Astrocyte (in vitro differentiated cells and primary cell): ENCODE results near the gene AANAT. TPM values are rescaled to one million over a fixed set of nuclear protein-coding genes. Genes with fewer than 3 reads are reported as not detected.

Experiments used
- DNase-seq: peaks from one replicate; pipeline ENCODE4 v3.0.0-alpha.2; 2010; ENCODE audit warnings: low read depth
- FAIRE-seq: peaks from 2 replicates; lab custom pipeline; 2011; peaks lifted over from hg19 to GRCh38; lab: Jason Lieb, UNC
- H2AFZ ChIP-seq: 2 replicates; pipeline ENCODE4 v1.6.0; 2012; ENCODE audit warnings: low read depth, low read length, inconsistent platforms
- H3K27ac ChIP-seq: 2 replicates; pipeline ENCODE4 v1.5.1; 2011; ENCODE audit warnings: low read depth, low read length, inconsistent platforms
- H3K27me3 ChIP-seq: 2 replicates; pipeline ENCODE4 v1.6.0; 2011; ENCODE audit warnings: low read length, inconsistent platforms; ENCODE audit not compliant: insufficient read depth
- H3K36me3 ChIP-seq: 2 replicates; pipeline ENCODE4 v1.5.1; 2011; ENCODE audit warnings: low read length, inconsistent platforms; ENCODE audit not compliant: insufficient read depth
- H3K4me1 ChIP-seq: 2 replicates; pipeline ENCODE4 v1.5.1; 2011; ENCODE audit warnings: low read length, inconsistent platforms; ENCODE audit not compliant: insufficient read depth
- H3K4me2 ChIP-seq: 2 replicates; pipeline ENCODE4 v1.6.0; 2012; ENCODE audit warnings: low read length, inconsistent platforms
- H3K4me3 ChIP-seq: 2 replicates; pipeline ENCODE4 v1.5.1; 2011; ENCODE audit warnings: low read depth, mild to moderate bottlenecking, low read length, inconsistent platforms; ENCODE audit not compliant: insufficient read depth
- H3K79me2 ChIP-seq: 2 replicates; pipeline ENCODE4 v1.6.0; 2012; ENCODE audit warnings: mild to moderate bottlenecking, low read length, inconsistent platforms; ENCODE audit not compliant: insufficient read depth
- H3K9ac ChIP-seq: 2 replicates; pipeline ENCODE4 v1.6.0; 2012; ENCODE audit warnings: mild to moderate bottlenecking, low read length, inconsistent platforms
- H3K9me3 ChIP-seq: 2 replicates; pipeline ENCODE4 v1.5.1; 2012; ENCODE audit warnings: low read depth, mild to moderate bottlenecking, low read length, inconsistent platforms; ENCODE audit not compliant: insufficient read depth
- H4K20me1 ChIP-seq: 2 replicates; pipeline ENCODE4 v1.6.0; 2012; ENCODE audit warnings: low read length, inconsistent platforms; ENCODE audit not compliant: insufficient read depth
- H3K27ac Mint-ChIP-seq: one replicate; pipeline ENCODE4 v1.8.0; 2021; ENCODE audit warnings: mild to moderate bottlenecking, mixed read lengths; ENCODE audit not compliant: unreplicated experiment
- H3K27me3 Mint-ChIP-seq: one replicate; pipeline ENCODE4 v1.8.0; 2021; ENCODE audit warnings: low read depth, mixed read lengths; ENCODE audit not compliant: unreplicated experiment
- H3K36me3 Mint-ChIP-seq: one replicate; pipeline ENCODE4 v1.8.0; 2021; ENCODE audit warnings: low read depth, mixed read lengths; ENCODE audit not compliant: unreplicated experiment
- H3K4me1 Mint-ChIP-seq: one replicate; pipeline ENCODE4 v1.8.0; 2021; ENCODE audit warnings: low read depth, mixed read lengths; ENCODE audit not compliant: unreplicated experiment
- H3K4me3 Mint-ChIP-seq: one replicate; pipeline ENCODE4 v1.8.0; 2021; ENCODE audit warnings: mild to moderate bottlenecking, moderate library complexity, mixed read lengths; ENCODE audit not compliant: unreplicated experiment
- H3K9me3 Mint-ChIP-seq: one replicate; pipeline ENCODE4 v1.8.0; 2021; ENCODE audit warnings: mild to moderate bottlenecking, mixed read lengths; ENCODE audit not compliant: unreplicated experiment
- CTCF ChIP-seq: IDR thresholded peaks from 2 replicates; pipeline ENCODE4 v1.5.1; 2011; ENCODE audit warnings: low read depth, mild to moderate bottlenecking, inconsistent platforms, low read length, moderate library complexity; ENCODE audit not compliant: insufficient read depth
- EZH2 ChIP-seq: IDR thresholded peaks from 2 replicates; pipeline ENCODE4 v1.6.1; 2012; ENCODE audit warnings: mild to moderate bottlenecking, low read length, inconsistent platforms; ENCODE audit not compliant: insufficient read depth
- total RNA-seq: library from RNA; stranded (reverse); gene quantifications from 2 replicates; pipeline ENCODE4 v1.2.1, GENCODE V29; 2021

AANAT gene
- total RNA-seq, 1 donor from 2014 or later: not detected

- Histone ChIP-seq H4K20me1 (no peaks in the 10 kb centered on the region), H3K4me3 (no peak overlapping the region), H3K79me2 (no peaks in the 10 kb centered on the region), H3K27me3 (peaks cover 5% of the 10 kb centered on the region), H3K36me3 (no peaks in the 10 kb centered on the region), H3K27ac (no peak overlapping the region), H3K4me1 (peaks cover 11% of the 10 kb centered on the region), H3K9ac (no peak overlapping the region), H3K9me3 (no peaks in the 10 kb centered on the region), H2AFZ (no peak overlapping the region), H3K4me2 (no peak overlapping the region)
- FAIRE-seq (no peak), DNase-seq (no peak)
- Mint-ChIP-seq H3K9me3 (no peaks in the 10 kb centered on the region), H3K4me1 (peaks cover 8% of the 10 kb centered on the region), H3K27me3 (peaks cover 31% of the 10 kb centered on the region), H3K4me3 (no peak overlapping the region), H3K27ac (no peak overlapping the region), H3K36me3 (no peaks in the 10 kb centered on the region)
- TF ChIP-seq CTCF (no peak), EZH2 (no peak)
These were observed 44.4 kb downstream of the AANAT start for GRCh38 chr17:76511668-76512365.

GRCh38 chr17:76512366-76513305, 45.2 kb downstream of the AANAT start:
- Mint-ChIP-seq H3K36me3 (no peaks in the 10 kb centered on the region), H3K4me3 (no peak overlapping the region), H3K4me1 (peaks cover 8% of the 10 kb centered on the region), H3K27me3 (peaks cover 25% of the 10 kb centered on the region), H3K27ac (no peak overlapping the region), H3K9me3 (no peaks in the 10 kb centered on the region)
- no peak overlapping the region for H2AFZ ChIP-seq
- no peak overlapping the region for H3K27ac ChIP-seq
- no peaks in the 10 kb centered on the region for H4K20me1 ChIP-seq
- no peak overlapping the region for H3K4me3 ChIP-seq
- peaks cover 2% of the 10 kb centered on the region for H3K27me3 ChIP-seq
- no peaks in the 10 kb centered on the region for H3K36me3 ChIP-seq
- DNase-seq (no peak), FAIRE-seq (no peak)
- H3K9me3 ChIP-seq: no peaks in the 10 kb centered on the region
- no peaks in the 10 kb centered on the region for H3K79me2 ChIP-seq
- no peak overlapping the region for H3K4me2 ChIP-seq
- TF ChIP-seq CTCF (no peak), EZH2 (no peak)
- H3K4me1 ChIP-seq: peaks cover 11% of the 10 kb centered on the region
- no peak overlapping the region for H3K9ac ChIP-seq
